Naive thymus-derived CD8-positive, alpha-beta T cell (primary cell): ENCODE results near the gene FLYWCH1. TPM values are rescaled to one million over a fixed set of nuclear protein-coding genes. Genes with fewer than 3 reads are reported as not detected.
"Not testable (repeated sequence)": the region's sequence is repeated elsewhere in the genome, so short reads cannot be mapped to it uniquely, and the experiment has no call there.

Experiments used
- ATAC-seq, 2 donors: fragments of 150-1000 bp; cut with Tn5 transposase in 1 of 2; sonication (Bioruptor Pico), chemical (Tn5 transposase) in 1 of 2; 1 replicate in 1 of 2; 2 replicates in 1 of 2; pipeline ENCODE4 v1.10.0; 2021; ENCODE audit warnings: mild to moderate bottlenecking in 2 of 2, moderate library complexity in 2 of 2
- POLR2A ChIA-PET: fragments of 350-600 bp; sonication (Branson Sonifier 250); formaldehyde crosslinking; loops from one replicate; lab custom pipeline; 2021; ENCODE audit warnings: antibody characterized with exemption; lab: Charles Lee
- DNase-seq, 10 donors: peaks; one replicate each; pipeline versions ENCODE4 v3.0.0 to v3.0.0-alpha.2; 2020 to 2022
- H3K27ac Mint-ChIP-seq, 10 donors: one replicate each; pipeline ENCODE4 v1.8.0; 2020 to 2022; ENCODE audit warnings: mild to moderate bottlenecking in 10 of 10, mixed read lengths in 10 of 10, moderate library complexity in 4 of 10, inconsistent platforms in 1 of 10
- H3K27me3 Mint-ChIP-seq, 5 donors: one replicate each; pipeline ENCODE4 v1.8.0; 2021 to 2022; ENCODE audit warnings: mixed read lengths in 5 of 5
- H3K36me3 Mint-ChIP-seq, 3 donors: one replicate each; pipeline ENCODE4 v1.8.0; 2020 to 2022; ENCODE audit warnings: mixed read lengths in 3 of 3, mild to moderate bottlenecking in 2 of 3, inconsistent platforms in 1 of 3
- H3K4me1 Mint-ChIP-seq, 4 donors: one replicate each; pipeline ENCODE4 v1.8.0; 2021 to 2022; ENCODE audit warnings: mixed read lengths in 4 of 4
- H3K4me3 Mint-ChIP-seq, 10 donors: one replicate each; pipeline ENCODE4 v1.8.0; 2020 to 2022; ENCODE audit warnings: mild to moderate bottlenecking in 10 of 10, mixed read lengths in 10 of 10, moderate library complexity in 6 of 10, inconsistent platforms in 1 of 10
- H3K9me3 Mint-ChIP-seq, 9 donors: one replicate each; pipeline ENCODE4 v1.8.0; 2020 to 2022; ENCODE audit warnings: mixed read lengths in 9 of 9, mild to moderate bottlenecking in 3 of 9, inconsistent platforms in 1 of 9, moderate library complexity in 1 of 9
- polyA plus RNA-seq, 3 donors: library from polyadenylated mRNA; unstranded; fragments of 300-500 nt; fragmentation: Illumina TruSeq; gene quantifications; one replicate each; pipeline ENCODE4 v1.2.3, GENCODE V29; 2021
- total RNA-seq, 8 experiments: library from RNA in 2 of 8; stranded (reverse) in 2 of 8; gene quantifications; one replicate each; pipeline ENCODE4 v1.2.3 and lab custom pipeline; 2021 to 2026

The FLYWCH1 gene
- total and polyA plus RNA-seq, 5 experiments from 2014 or later, result 5.9 to 113 (median 18.4) TPM

DNA sequence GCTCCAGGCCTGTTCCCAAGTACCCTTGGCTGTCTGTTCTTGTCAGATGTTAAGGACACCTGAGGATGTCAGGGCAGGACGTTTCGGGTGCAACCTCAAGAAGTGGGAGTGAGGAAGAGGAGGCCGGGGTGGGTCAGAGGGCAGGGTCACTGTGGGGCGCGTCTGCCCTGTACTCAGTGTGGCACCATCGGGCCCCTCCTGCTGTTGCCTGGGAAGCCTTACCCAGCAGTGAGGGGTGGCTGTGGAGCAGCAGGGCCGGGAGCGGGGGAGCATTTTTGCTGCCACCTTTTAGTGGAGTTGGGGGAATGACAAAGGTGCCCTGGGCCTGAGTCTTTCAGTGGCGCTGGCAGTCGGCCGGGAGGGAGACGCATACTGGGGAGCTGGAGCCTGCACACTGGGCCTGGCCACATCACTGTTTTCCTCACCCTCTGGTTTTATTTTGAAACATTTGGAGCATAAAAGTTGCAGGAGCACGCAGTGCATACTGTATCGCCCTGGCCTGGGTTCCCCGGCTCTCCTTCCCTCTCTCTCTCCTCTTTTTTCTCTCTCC lies 11.1 kb upstream of the FLYWCH1 start:
- DNase-seq (peak in 1 of 10 donors; percentile 38), ATAC-seq (no peak)
- Mint-ChIP-seq H3K27me3 (no peaks in the 10 kb centered on the region), H3K9me3 (peaks cover 0 to under 1% (median 0%) of the 10 kb centered on the region in 9 donors), H3K27ac (no peak overlapping the region), H3K36me3 (peaks cover 0 to 2% (median 0%) of the 10 kb centered on the region in 3 donors), H3K4me1 (peaks cover 7 to 17% (median 8%) of the 10 kb centered on the region in 4 donors), H3K4me3 (no peak overlapping the region)
- POLR2A ChIA-PET, result no interaction called here

DNA sequence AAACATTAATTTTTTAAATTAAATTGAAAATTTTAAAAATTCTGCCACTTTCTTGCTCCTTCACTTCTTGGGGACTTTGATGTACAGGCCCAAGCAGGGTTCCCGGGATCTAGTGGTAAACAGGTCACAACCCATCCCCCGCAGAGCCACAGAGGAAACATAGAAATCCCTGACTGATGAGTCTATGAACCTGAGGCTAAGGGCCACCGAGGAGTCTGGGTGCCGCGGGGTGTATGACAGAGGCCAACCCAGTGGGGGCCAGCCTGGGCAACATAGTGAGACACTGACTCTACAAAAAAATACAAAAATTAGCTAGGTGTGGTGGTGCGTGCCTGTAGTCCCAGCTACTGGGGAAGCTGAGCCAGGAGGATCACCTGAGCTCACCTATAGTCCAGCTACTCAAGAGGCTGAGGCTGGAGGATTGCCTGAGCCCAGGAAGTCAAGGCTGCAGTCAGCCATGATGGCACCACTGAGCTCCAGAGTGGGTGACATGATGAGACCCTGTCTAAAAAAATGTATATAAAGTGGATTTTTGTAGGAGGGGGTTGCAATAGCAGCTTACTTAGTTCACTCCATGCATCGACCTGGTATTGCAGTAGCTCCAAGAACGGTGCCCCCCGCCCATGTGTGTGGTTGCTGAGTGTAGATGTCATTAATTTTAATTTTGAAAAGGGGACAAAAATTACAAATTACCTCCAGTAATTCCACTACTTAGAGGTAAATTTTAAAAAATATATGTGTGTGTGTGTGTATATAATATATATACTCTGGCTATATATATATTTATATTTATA lies 9.2 kb upstream of the FLYWCH1 start:
- POLR2A ChIA-PET, result interaction anchor here (0.6 kb wide), 1 partner anchor 351 kb away, joined by 4 read pairs; no protein-coding TSS in a partner anchor
- no peaks in the 10 kb centered on the region for H3K27me3 Mint-ChIP-seq
- ATAC-seq (no peak), DNase-seq (no peak)
- peak overlapping the region in 1 of 10 donors; percentile 70 for H3K4me3 Mint-ChIP-seq
- no peaks in the 10 kb centered on the region for H3K36me3 Mint-ChIP-seq
- H3K4me1 Mint-ChIP-seq, result peaks cover 16 to 36% (median 26%) of the 10 kb centered on the region in 4 donors
- no peak overlapping the region for H3K27ac Mint-ChIP-seq
- peaks cover 0 to 2% (median 0%) of the 10 kb centered on the region in 9 donors for H3K9me3 Mint-ChIP-seq

DNA sequence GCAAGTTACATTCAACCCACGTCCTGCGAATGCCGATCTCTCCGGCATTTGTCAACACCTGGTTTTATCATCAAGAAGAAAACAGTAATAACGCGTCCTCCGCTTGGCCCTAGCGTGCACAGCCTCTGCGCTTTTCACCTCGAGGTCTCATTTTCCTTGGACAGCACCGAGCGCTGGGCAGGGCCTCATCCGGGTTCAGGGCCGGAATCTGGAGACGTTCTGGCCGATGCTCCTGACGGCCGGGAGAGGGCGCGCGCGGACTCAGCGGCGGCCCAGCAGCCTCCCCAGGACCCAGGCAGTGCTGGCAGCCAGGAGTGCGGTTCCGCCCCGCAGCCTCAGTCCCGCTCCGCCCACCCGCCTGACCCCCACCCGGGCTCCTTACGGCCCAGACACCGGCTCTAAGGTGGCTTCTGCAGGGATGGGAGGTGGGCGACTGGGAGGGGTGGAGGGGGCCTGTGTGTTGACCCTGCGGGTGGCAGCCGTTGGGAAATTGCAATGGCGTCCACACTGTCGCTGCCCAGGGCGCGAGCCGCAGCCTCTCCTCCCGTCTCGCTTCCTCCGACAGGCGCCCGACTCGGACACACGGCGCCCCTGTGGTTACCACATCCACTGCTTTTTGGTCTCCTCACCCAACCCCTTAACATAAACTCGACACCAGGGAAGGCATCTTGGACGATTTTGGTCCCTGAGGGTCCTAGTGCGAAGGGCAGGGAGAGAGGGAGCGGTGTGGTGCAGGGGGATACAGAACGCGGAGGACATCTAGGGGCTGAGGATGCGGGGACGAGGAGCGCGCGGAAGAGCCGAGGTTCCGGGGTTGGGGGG lies 7.4 kb upstream of the FLYWCH1 start:
- DNase-seq (peak; percentile 56 to 83 (median 75)), ATAC-seq (peak; percentile 70 to 75)
- Mint-ChIP-seq H3K9me3 (peaks cover 0 to 2% (median 0%) of the 10 kb centered on the region in 9 donors), H3K4me3 (peak overlapping the region; percentile 87 to 94 (median 92)), H3K4me1 (peaks cover 16 to 37% (median 27%) of the 10 kb centered on the region in 4 donors), H3K36me3 (no peaks in the 10 kb centered on the region), H3K27me3 (no peaks in the 10 kb centered on the region), H3K27ac (peak overlapping the region; percentile 46 to 93 (median 84))
- POLR2A ChIA-PET, result no interaction called here

DNA sequence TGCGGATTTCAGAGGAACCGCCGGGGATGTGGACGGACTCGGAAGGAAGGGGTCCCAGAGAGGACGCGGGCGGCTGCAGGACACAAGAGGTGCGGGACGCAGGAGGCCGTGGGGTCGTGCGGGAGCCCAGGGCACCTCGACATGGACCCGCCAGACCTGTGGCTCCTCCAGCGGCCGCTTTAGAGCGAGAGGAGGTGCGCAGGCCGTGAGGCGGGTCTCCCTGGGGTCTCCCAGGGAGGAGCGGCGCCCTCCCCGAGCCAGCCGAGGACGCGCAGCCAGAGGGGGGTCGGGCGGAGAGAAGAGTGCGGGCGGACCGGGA lies 6.8 kb upstream of the FLYWCH1 start:
- POLR2A ChIA-PET, result no interaction called here
- Mint-ChIP-seq H3K4me1 (peaks cover 16 to 37% (median 27%) of the 10 kb centered on the region in 4 donors), H3K27me3 (no peaks in the 10 kb centered on the region), H3K27ac (peak overlapping the region in 8 of 10 donors; percentile 61 to 91 (median 84)), H3K4me3 (peak overlapping the region; percentile 87 to 94 (median 92)), H3K36me3 (no peaks in the 10 kb centered on the region), H3K9me3 (peaks cover 0 to 2% (median 0%) of the 10 kb centered on the region in 9 donors)
- ATAC-seq, result no peak
- peak in 2 of 10 donors; percentile 36 to 58 for DNase-seq

DNA sequence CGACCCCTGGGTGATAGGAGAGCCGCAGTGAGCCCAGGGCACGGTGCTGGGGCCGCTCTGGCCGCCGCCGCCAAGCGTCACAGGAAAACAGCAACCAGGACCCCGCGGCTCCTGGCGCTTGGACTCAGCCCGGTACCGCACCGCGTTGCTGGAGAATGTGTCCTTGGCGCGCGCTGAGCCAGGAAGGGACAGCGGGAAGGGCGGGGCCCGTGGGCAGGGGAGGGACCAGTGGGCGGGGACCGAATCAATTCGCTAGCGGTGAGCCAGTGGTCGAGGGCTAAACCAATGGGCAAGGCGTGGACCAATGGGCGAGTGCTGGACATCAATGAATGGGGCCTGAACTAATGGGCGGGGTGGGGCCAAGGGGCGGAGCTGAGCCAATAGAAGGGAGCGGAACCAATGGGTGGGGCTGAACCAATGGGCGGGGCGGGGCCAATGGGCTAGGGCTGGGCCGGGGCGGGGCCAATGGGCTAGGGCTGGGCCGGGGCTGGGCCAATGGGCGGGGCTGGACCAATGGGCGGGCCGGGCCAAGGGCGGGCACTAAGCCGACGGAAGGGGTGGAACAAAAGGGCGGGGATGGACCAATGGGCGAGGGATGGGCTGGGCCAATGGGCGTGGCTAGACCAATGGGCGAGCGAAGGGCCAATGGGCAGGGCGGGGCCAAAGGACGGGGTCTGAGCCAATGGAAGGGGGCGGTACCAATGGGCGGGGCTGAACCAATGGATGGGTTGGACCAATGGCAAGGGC lies 6.3 kb upstream of the FLYWCH1 start:
- Mint-ChIP-seq H3K36me3 (no peaks in the 10 kb centered on the region), H3K27ac (peak overlapping the region in 8 of 10 donors; percentile 70 to 90 (median 80)), H3K4me3 (peak overlapping the region; percentile 87 to 94 (median 92)), H3K4me1 (peaks cover 16 to 39% (median 29%) of the 10 kb centered on the region in 4 donors), H3K9me3 (peaks cover 0 to 2% (median 0%) of the 10 kb centered on the region in 9 donors), H3K27me3 (no peaks in the 10 kb centered on the region)
- peak; percentile 61 to 80 for ATAC-seq
- POLR2A ChIA-PET, result interaction anchor here (0.7 to 1.3 kb wide), 2 partner anchors 23 to 26 kb away, joined by 3 to 6 read pairs; partner anchors contain the start of gene FLYWCH2
- DNase-seq, result peak; percentile 77 to 90 (median 83)

DNA sequence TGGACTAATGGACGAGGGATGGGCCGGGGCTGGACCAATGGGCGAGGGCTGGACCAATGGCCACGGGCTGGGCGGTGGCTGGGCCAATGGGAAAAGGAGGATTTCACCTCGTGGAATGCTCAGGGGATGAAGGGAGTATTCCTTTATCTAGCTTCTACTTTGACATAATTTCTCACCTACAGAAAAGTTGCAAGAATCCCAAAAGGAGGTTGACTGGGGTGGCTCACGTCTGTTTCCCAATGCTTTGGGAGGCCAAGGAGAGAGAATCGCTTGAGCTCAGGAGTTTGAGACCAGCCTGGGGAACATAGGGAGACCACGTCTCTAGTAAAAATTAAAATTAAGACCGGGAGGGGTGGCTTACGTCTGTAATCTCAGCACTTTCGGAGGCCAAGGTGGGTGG lies 5.7 kb upstream of the FLYWCH1 start:
- Mint-ChIP-seq H3K4me1 (peaks cover 16 to 42% (median 33%) of the 10 kb centered on the region in 4 donors), H3K4me3 (peak overlapping the region; percentile 43 to 94 (median 92)), H3K27ac (peak overlapping the region in 8 of 10 donors; percentile 18 to 90 (median 76)), H3K9me3 (peaks cover 0 to 2% (median 0%) of the 10 kb centered on the region in 9 donors), H3K36me3 (no peaks in the 10 kb centered on the region), H3K27me3 (no peaks in the 10 kb centered on the region)
- no peak for DNase-seq
- no peak for ATAC-seq
- POLR2A ChIA-PET, result interaction anchor here (0.7 to 1.3 kb wide), 2 partner anchors 23 to 26 kb away, joined by 3 to 6 read pairs; partner anchors contain the start of gene FLYWCH2

DNA sequence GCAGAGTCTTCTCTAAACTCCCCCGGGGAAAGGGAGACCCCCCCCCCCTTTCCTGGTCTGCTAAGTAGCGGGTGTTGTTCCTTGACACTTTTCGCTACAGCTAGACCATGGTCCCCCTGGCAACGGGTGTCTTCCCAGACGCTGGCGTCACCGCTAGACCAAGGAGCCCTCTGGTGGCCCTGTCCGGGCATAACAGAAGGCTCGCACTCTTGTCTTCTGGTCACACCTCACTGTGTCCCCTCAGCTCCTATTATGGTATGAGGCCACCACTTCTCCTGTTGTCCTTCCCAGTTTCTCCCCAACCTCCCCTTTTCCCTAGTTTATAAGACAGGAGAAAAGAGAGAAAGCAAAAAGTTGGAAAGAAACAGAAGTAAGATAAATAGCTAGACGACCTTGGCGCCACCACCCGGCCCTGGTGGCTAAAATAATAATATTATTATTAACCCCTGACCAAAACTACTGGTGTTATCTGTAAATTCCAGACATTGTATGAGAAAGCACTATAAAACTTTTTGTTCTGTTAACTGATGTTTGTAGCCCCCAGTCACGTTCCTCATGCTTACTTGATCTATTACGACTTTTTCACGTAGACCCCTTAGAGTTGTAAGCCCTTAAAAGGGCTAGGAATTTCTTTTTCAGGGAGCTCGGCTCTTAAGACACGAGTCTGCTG lies 4.5 kb upstream of the FLYWCH1 start:
- DNase-seq, result peak in 8 of 10 donors; percentile 29 to 74 (median 45)
- Mint-ChIP-seq H3K4me3 (peak overlapping the region in 6 of 10 donors; percentile 10 to 88 (median 41)), H3K4me1 (peaks cover 21 to 49% (median 41%) of the 10 kb centered on the region in 4 donors), H3K27ac (peak overlapping the region in 5 of 10 donors; percentile 29 to 90 (median 76))
- H3K27me3 Mint-ChIP-seq, ATAC-seq, H3K9me3 Mint-ChIP-seq, H3K36me3 Mint-ChIP-seq: not testable (repeated sequence)
- POLR2A ChIA-PET, result interaction anchor here (1.6 kb wide), 1 partner anchor 24 kb away, joined by 3 read pairs; the partner anchor contains the start of gene FLYWCH2

DNA sequence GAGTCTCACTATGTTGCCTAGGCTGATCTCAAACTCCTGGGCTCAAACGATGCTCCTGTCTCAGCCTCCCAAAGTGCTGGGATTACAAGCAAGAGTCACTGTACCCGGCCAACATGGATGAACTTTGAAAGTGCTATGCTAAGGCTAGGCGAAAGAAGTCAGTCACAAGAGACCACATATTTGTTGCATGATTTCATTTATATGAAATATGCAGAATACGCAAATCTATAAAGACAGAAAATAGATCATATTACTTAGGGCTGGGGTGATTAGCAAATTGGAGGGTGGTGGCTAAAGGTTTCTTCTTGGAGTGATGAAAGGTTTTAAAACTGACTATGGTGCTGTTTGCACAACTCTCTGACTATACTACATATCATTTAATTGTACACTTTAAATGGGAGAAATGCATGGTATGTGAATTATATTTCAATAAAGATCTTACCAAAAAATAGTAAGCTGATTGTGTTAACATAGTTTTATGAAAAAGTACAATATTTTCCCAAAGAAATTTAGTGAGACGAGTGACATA lies 1.2 kb upstream of the FLYWCH1 start:
- peaks cover 0 to 2% (median 0%) of the 10 kb centered on the region in 9 donors for H3K9me3 Mint-ChIP-seq
- POLR2A ChIA-PET, result interaction anchor here (1.5 to 3.6 kb wide), 3 partner anchors 11 to 37 kb away, joined by 5 to 53 read pairs (median 7); partner anchors contain the start of gene FLYWCH2
- no peaks in the 10 kb centered on the region for H3K27me3 Mint-ChIP-seq
- H3K4me1 Mint-ChIP-seq, result peaks cover 23 to 51% (median 45%) of the 10 kb centered on the region in 4 donors
- H3K36me3 Mint-ChIP-seq, result peaks cover 0 to 14% (median 0%) of the 10 kb centered on the region in 3 donors
- ATAC-seq (no peak), DNase-seq (peak in 1 of 10 donors; percentile 13)
- peak overlapping the region in 6 of 10 donors; percentile 31 to 91 (median 52) for H3K27ac Mint-ChIP-seq
- peak overlapping the region in 8 of 10 donors; percentile 83 to 91 (median 88) for H3K4me3 Mint-ChIP-seq

DNA sequence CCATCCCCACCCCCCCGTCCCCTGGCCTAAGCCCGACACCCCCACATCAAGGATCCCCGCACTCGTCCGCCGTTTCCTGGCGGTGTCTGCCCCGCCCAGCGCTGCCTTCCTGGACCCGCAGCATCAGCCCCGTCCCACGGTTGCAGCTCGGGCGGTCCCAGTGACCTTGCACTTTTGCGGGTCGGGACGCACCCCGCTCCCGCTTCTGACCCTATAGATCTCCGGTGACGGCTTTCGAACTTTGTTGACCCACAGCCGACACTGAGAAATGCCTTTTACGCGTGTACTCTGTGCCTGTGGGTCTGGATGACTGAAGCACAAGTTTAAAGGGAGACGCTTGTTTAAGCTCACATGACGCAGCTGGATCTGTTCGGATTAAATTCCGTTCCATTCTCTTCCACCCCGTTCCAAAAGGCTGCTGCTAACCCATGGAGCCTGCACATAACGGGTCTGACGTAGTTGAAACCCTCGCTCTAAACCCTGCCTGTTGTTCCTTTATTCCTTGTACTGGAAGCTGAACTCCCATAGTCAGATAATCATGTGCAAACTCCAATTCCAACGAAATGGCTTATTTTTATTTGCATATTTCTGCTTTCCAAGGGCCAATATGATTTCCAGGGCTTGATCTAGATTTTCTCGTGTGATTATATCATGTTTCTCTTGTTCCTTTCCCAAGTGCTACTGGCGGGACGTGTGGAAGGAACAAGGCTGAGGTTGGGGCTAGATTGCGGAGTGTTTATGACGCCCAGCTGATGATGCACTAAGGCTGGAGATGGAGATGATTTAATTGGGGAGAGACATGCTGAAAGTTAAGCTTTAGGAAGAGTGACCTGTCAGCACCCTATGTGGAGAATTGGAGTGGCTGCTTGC lies 834 bp downstream of the FLYWCH1 start:
- peaks cover 14 to 34% (median 26%) of the 10 kb centered on the region in 4 donors for H3K4me1 Mint-ChIP-seq
- ATAC-seq (peak; percentile 20 to 27), DNase-seq (peak in 6 of 10 donors; percentile 9 to 47 (median 31))
- POLR2A ChIA-PET, result interaction anchor here (0.5 to 3.6 kb wide), 12 partner anchors 9 to 397 kb away, joined by 3 to 53 read pairs (median 6); partner anchors contain the start of genes ELOB, FLYWCH2 and KCTD5
- no peaks in the 10 kb centered on the region for H3K27me3 Mint-ChIP-seq
- H3K9me3 Mint-ChIP-seq, result no peaks in the 10 kb centered on the region
- H3K27ac Mint-ChIP-seq, result peak overlapping the region; percentile 49 to 96 (median 92)
- peak overlapping the region; percentile 83 to 97 (median 92) for H3K4me3 Mint-ChIP-seq
- peaks cover 0 to 23% (median 0%) of the 10 kb centered on the region in 3 donors for H3K36me3 Mint-ChIP-seq

DNA sequence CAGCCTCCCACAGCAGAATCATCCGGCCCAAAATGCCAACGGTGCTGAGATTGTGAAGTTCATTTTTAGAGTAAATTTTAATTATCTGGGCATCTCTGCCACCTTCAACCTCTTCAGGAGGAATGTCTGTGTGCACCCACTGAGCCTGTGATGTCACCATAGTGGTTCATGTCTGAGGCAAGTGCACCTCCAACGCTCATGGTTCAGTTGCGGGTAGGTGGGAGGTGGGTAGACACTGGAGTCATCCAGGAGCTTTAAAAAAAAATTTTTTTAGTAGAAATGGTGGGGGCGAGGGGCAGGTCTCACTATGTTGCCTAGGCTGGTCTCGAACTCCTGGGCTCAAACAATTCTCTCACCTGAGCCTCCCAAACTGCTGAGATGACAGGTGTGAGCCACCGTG lies 1.9 kb downstream of the FLYWCH1 start:
- peaks cover 14 to 32% (median 25%) of the 10 kb centered on the region in 4 donors for H3K4me1 Mint-ChIP-seq
- H3K27ac Mint-ChIP-seq, result peak overlapping the region in 6 of 10 donors; percentile 24 to 96 (median 86)
- POLR2A ChIA-PET, result interaction anchor here (1.4 to 3.6 kb wide), 2 partner anchors 31 kb away, joined by 3 to 53 read pairs; partner anchors contain the start of gene FLYWCH2
- ATAC-seq (no peak), DNase-seq (no peak)
- no peaks in the 10 kb centered on the region for H3K9me3 Mint-ChIP-seq
- H3K36me3 Mint-ChIP-seq, result peaks cover 0 to 32% (median 0%) of the 10 kb centered on the region in 3 donors
- no peaks in the 10 kb centered on the region for H3K27me3 Mint-ChIP-seq
- H3K4me3 Mint-ChIP-seq, result peak overlapping the region in 9 of 10 donors; percentile 9 to 96 (median 90)
